Heart right ventricle (tissue), 16 donors: ENCODE data around the gene DDB1. TPM values are rescaled to one million over a fixed set of nuclear protein-coding genes. Genes with fewer than 3 reads are reported as not detected.

Experiments
- ATAC-seq, 8 donors: fragments of 200-7000 bp; cut with Tn5 transposase; one replicate each; pipeline ENCODE4 v1.9.1; 2020; ENCODE audit warnings: mild to moderate bottlenecking in 8 of 8, moderate library complexity in 8 of 8, moderate number of reproducible peaks in 1 of 8
- DNase-seq, 2 donors: peaks; one replicate each; pipeline ENCODE4 v3.0.0-alpha.2; 2020
- H3K27ac ChIP-seq, 10 donors: fragments of 200-600 bp; sonication (generic) in 2 of 10; one replicate each; pipeline versions ENCODE4 v1.5.0 to v1.8.0; 2020 to 2022; ENCODE audit warnings: mild to moderate bottlenecking in 3 of 10
- H3K27me3 ChIP-seq, 7 donors: fragments of 200-600 bp; one replicate each; pipeline ENCODE4 v1.8.0; 2021 to 2022; ENCODE audit warnings: mild to moderate bottlenecking in 2 of 7
- H3K36me3 ChIP-seq, 9 donors: fragments of 200-600 bp; sonication (generic) in 1 of 9; one replicate each; pipeline versions ENCODE4 v1.5.0 to v1.8.0; 2020 to 2022; ENCODE audit warnings: mild to moderate bottlenecking in 2 of 9
- H3K4me1 ChIP-seq, 9 donors: fragments of 200-600 bp; sonication (generic) in 1 of 9; one replicate each; pipeline versions ENCODE4 v1.5.0 to v1.8.0; 2020 to 2022; ENCODE audit warnings: mild to moderate bottlenecking in 4 of 9
- H3K4me3 ChIP-seq, 10 donors: fragments of 200-600 bp; sonication (generic) in 2 of 10; one replicate each; pipeline versions ENCODE4 v1.5.0 to v1.8.0; 2020 to 2022; ENCODE audit warnings: mild to moderate bottlenecking in 7 of 10, moderate library complexity in 2 of 10
- H3K9me3 ChIP-seq, 11 donors: fragments of 200-600 bp in 10 of 11; sonication (generic) in 2 of 11; one replicate each; pipeline versions ENCODE4 v1.5.0 to v1.8.0; 2013 to 2022; ENCODE audit warnings: mild to moderate bottlenecking in 2 of 11, control low read depth in 1 of 11, moderate library complexity in 1 of 11
- CTCF ChIP-seq, 9 donors: fragments of 200-600 bp; sonication (generic) in 2 of 9; IDR thresholded peaks; one replicate each; pipeline versions ENCODE4 v1.5.0 to v1.8.0; 2021 to 2022; ENCODE audit warnings: antibody characterized with exemption in 9 of 9, mild to moderate bottlenecking in 5 of 9, moderate library complexity in 1 of 9
- WGBS, 2 donors: extraction: QIAGEN DNeasy Blood & Tissue Kit; methylation state at CpG; one replicate each; pipeline ENCODE4 v1.1.7; 2013; ENCODE audit warnings: inconsistent platforms in 1 of 2; 5-methylcytosine and 5-hydroxymethylcytosine counted together
- intact Hi-C, 10 donors: fragments of 100-400 bp; cut with DNase I; formaldehyde crosslinking; loops; one replicate each; pipeline versions ENCODE4 v1.11.1 to v1.14.2; 2022
- polyA plus RNA-seq, 2 donors: library from polyadenylated mRNA; stranded (reverse); fragments of 200-250 nt; gene quantifications; one replicate each; pipeline ENCODE4 v1.2.3, GENCODE V29; 2013
- total RNA-seq, 10 donors: library from RNA; stranded (reverse); fragmentation: NEBNext Ultra II Directional in 3 of 10; extraction: Animal tissue kit (Norgen Biotek cat#: 25700) in 3 of 10; gene quantifications; one replicate each; pipeline versions ENCODE4 v1.2.1 to v1.2.4, GENCODE V29; 2021 to 2023
- donor health status: Arrhythmogenic right ventricular cardiomyopathy.
- donor health status: ischemic (EF 13 %, LVEDD 7.1; RV severe dilation, severe dysfunction).
- donor health status: healthy with polysubstance abuse.
- donor health status: DM: no; HTN: yes; CAD: no.
- donor health status: DM: no; HTN: no; CAD: no.
- donor health status: ischemic (EF 25% LVEDD 6.9; RV normal size, moderate dysfunction).
- donor health status: ischemic (EF 25% LVEDD 5.7; RV mildly dilated, moderate dysfunction).
- donor health status: healthy.
- donor health status: DM: yes; HTN: yes; CAD: no.
- donor health status: Ischemic cardiomyopathy.
- donor health status: ischemic (EF 35%, LVEDD 5.7; RV mildly dilated, moderate dysfunction).
- donor health status: nonischemic (EF 11% LVEDD 7.7; RV severe dilation, severe dysfunction).
- donor health status: DM: yes; HTN: yes; CAD: no.
- donor health status: PGD.
- donor health status: ischemic (EF 29% LVEDD 5.4; RV normal size, mild dysfunction).
- donor health status: nonischemic (EF 23%, LVEDD 6.1; RV moderate dilation, normal function).

DDB1 gene
- total and polyA plus RNA-seq, 12 donors = 59.0 to 147 (median 129) TPM

DNA sequence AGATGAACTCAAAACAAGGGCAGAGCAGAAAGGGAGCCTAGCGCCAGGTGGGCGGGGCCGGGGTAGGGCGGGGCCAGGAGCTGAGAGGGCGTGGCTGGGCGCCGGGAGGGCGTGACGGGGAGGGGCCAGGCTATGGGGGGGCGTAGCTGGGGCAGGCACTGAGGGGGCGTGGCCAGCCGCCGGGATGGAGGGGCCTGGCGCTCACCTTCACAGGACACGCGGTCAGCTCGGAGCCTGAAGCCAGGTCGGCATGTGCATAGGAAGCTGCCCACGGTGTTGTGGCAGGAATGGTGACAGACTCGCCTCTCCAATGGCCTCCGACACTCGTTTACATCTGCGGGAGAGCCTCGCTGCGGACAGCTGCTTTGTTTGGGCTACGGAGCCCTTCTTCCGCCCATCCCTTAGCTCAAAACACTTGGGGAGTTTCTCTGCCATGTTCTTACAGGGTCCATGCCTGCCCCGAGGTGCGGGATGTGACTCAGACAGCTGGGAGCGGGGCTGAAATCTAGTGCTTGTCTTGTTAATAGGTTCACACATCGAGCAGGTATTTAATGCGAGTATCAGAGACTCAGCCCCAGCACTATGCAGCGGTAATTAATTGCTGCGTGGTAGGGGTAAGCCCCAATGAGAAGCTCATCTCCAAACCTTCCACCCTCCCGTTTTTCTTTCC is 51.2 kb downstream of the DDB1 start:
- intact Hi-C loops = no loop called here
- Histone ChIP-seq H3K4me1 (no peaks in the 10 kb centered on the region), H3K27ac (no peak overlapping the region), H3K9me3 (no peaks in the 10 kb centered on the region), H3K27me3 (no peaks in the 10 kb centered on the region), H3K4me3 (no peak overlapping the region), H3K36me3 (peaks cover 0 to 11% (median 0%) of the 10 kb centered on the region in 9 donors)
- WGBS, 2 donors = 40 to 41% methylated on average over 34 to 35 of the region's 35 CpGs
- DNase-seq (peak in 1 of 2 donors; percentile 42), ATAC-seq (peak in 6 of 8 donors; percentile 45 to 77 (median 62))
- no peak for TF ChIP-seq CTCF (IDR thresholded peaks at IDR 0.05)

- Histone ChIP-seq H3K4me1 (no peaks in the 10 kb centered on the region), H3K27ac (no peak overlapping the region), H3K9me3 (no peaks in the 10 kb centered on the region), H3K4me3 (no peak overlapping the region), H3K36me3 (peaks cover 0 to 9% (median 0%) of the 10 kb centered on the region in 9 donors), H3K27me3 (no peaks in the 10 kb centered on the region)
- ATAC-seq = no peak
- intact Hi-C loops = no loop called here
- WGBS, 2 donors = 88 to 90% methylated on average over 20 of the region's 20 CpGs
- DNase-seq = no peak
- TF ChIP-seq CTCF (IDR thresholded peaks at IDR 0.05) = no peak
Measured at GRCh38 chr11:61280883-61281580, 51.9 kb downstream of the DDB1 start.

GRCh38 chr11:61279934-61280659 is 52.8 kb downstream of the DDB1 start:
- intact Hi-C loops = no loop called here
- Histone ChIP-seq H3K27me3 (no peaks in the 10 kb centered on the region), H3K4me1 (no peaks in the 10 kb centered on the region), H3K27ac (no peak overlapping the region), H3K9me3 (no peaks in the 10 kb centered on the region), H3K36me3 (peaks cover 0 to 4% (median 0%) of the 10 kb centered on the region in 9 donors), H3K4me3 (no peak overlapping the region)
- no peak for TF ChIP-seq CTCF (IDR thresholded peaks at IDR 0.05)
- ATAC-seq (no peak), DNase-seq (no peak)
- WGBS, 2 donors = 85 to 87% methylated on average over 12 of the region's 12 CpGs

- Histone ChIP-seq H3K4me3 (no peak overlapping the region), H3K27ac (no peak overlapping the region), H3K36me3 (peaks cover 0 to 7% (median 0%) of the 10 kb centered on the region in 9 donors), H3K27me3 (no peaks in the 10 kb centered on the region), H3K9me3 (no peaks in the 10 kb centered on the region), H3K4me1 (no peaks in the 10 kb centered on the region)
- no peak for DNase-seq
- no peak for ATAC-seq
- intact Hi-C loops = no loop called here
- TF ChIP-seq CTCF (IDR thresholded peaks at IDR 0.05) = no peak
- WGBS, 2 donors = 63 to 65% methylated on average over 10 of the region's 10 CpGs
Measured at GRCh38 chr11:61278001-61278470, 54.9 kb downstream of the DDB1 start.
